DMS79 treated with DMSO at 0.1 percent for 48 hours (cell line): ENCODE results near the gene HS2ST1.

Source experiments
- DNase-seq: peaks from one replicate; lab custom pipeline; 2025; lab: John Stamatoyannopoulos, UW

The HS2ST1 gene

GRCh38 chr1:87137342-87137739 is 222.9 kb downstream of the HS2ST1 start:
- DNase-seq = no peak

GRCh38 chr1:87140831-87141540 is 226.6 kb downstream of the HS2ST1 start:
- no peak for DNase-seq

- peak; percentile 92 for DNase-seq
These were observed 227.1 kb downstream of the HS2ST1 start for GRCh38 chr1:87141556-87141955.

- DNase-seq = no peak
These were observed 229.1 kb downstream of the HS2ST1 start for GRCh38 chr1:87143413-87144135.

- DNase-seq = no peak
These were observed 230.0 kb downstream of the HS2ST1 start for GRCh38 chr1:87144316-87144895.

GRCh38 chr1:87144981-87145380 is 230.5 kb downstream of the HS2ST1 start:
- no peak for DNase-seq

- no peak for DNase-seq
These were observed 232.1 kb downstream of the HS2ST1 start for GRCh38 chr1:87146538-87146937.

- no peak for DNase-seq
These were observed 232.6 kb downstream of the HS2ST1 start for GRCh38 chr1:87146986-87147385.

- no peak for DNase-seq
These were observed 233.4 kb downstream of the HS2ST1 start for GRCh38 chr1:87147851-87148250.

- no peak for DNase-seq
These were observed 234.2 kb downstream of the HS2ST1 start for GRCh38 chr1:87148661-87149060.

- DNase-seq = no peak
These were observed 235.0 kb downstream of the HS2ST1 start for GRCh38 chr1:87149241-87150041.

GRCh38 chr1:87150143-87150542 is 235.7 kb downstream of the HS2ST1 start:
- no peak for DNase-seq

GRCh38 chr1:87151500-87152421 is 237.3 kb downstream of the HS2ST1 start:
- no peak for DNase-seq

GRCh38 chr1:87154384-87154783 is 239.9 kb downstream of the HS2ST1 start:
- DNase-seq = no peak

GRCh38 chr1:87155170-87155569 is 240.7 kb downstream of the HS2ST1 start:
- no peak for DNase-seq

GRCh38 chr1:87155648-87156047 is 241.2 kb downstream of the HS2ST1 start:
- DNase-seq = no peak

- no peak for DNase-seq
These were observed 241.7 kb downstream of the HS2ST1 start for GRCh38 chr1:87156124-87156523.

- no peak for DNase-seq
These were observed 245.0 kb downstream of the HS2ST1 start for GRCh38 chr1:87159378-87159915.
